Measurements from ENCODE around the gene C8A. TPM values are rescaled to one million over a fixed set of nuclear protein-coding genes. Genes with fewer than 3 reads are reported as not detected.

C8A gene
- total RNA-seq, 1 experiment from 2014 or later = not detected

- no peak for DNase-seq
- Histone ChIP-seq H3K36me3 (replicated peaks; ENCODE audit: control insufficient read depth, insufficient read depth, low read length) (no peaks in the 10 kb centered on the region), H3K27me3 (ENCODE audit: control insufficient read depth, insufficient read depth, low read length) (no peaks in the 10 kb centered on the region; the same call in 1 of the 2 replicates), H3K4me3 (ENCODE audit: insufficient read depth, low read depth, low read length) (no peak overlapping the region)
Measured at GRCh38 chr1:56890229-56890628, 35.6 kb downstream of the C8A start.

- H3K36me3 ChIP-seq (replicated peaks; ENCODE audit: control insufficient read depth, insufficient read depth, low read length) = no peaks in the 10 kb centered on the region
Measured at GRCh38 chr1:56894014-56894413, 39.4 kb downstream of the C8A start.

GRCh38 chr1:56897150-56898004 lies 42.8 kb downstream of the C8A start:
- Histone ChIP-seq H3K36me3 (replicated peaks; ENCODE audit: control insufficient read depth, insufficient read depth, low read length) (no peaks in the 10 kb centered on the region), H3K4me3 (ENCODE audit: insufficient read depth, low read depth, low read length) (no peak overlapping the region), H3K27me3 (ENCODE audit: control insufficient read depth, insufficient read depth, low read length) (no peaks in the 10 kb centered on the region; the same call in 1 of the 2 replicates)
- DNase-seq = no peak

More at GRCh38 chr1:56894014-56894413, 39.4 kb downstream of the C8A start:
- Histone ChIP-seq H3K27me3 (ENCODE audit: control insufficient read depth, insufficient read depth, low read length) (no peaks in the 10 kb centered on the region; the same call in 1 of the 2 replicates), H3K4me3 (ENCODE audit: insufficient read depth, low read depth, low read length) (no peak overlapping the region)
- no peak for DNase-seq

GRCh38 chr1:56898005-56898373 lies 43.4 kb downstream of the C8A start:
- no peak for DNase-seq
- no peaks in the 10 kb centered on the region; the same call in 1 of the 2 replicates for H3K27me3 ChIP-seq (ENCODE audit: control insufficient read depth, insufficient read depth, low read length)
- no peak overlapping the region for H3K4me3 ChIP-seq (ENCODE audit: insufficient read depth, low read depth, low read length)
- no peaks in the 10 kb centered on the region for H3K36me3 ChIP-seq (replicated peaks; ENCODE audit: control insufficient read depth, insufficient read depth, low read length)

DNA sequence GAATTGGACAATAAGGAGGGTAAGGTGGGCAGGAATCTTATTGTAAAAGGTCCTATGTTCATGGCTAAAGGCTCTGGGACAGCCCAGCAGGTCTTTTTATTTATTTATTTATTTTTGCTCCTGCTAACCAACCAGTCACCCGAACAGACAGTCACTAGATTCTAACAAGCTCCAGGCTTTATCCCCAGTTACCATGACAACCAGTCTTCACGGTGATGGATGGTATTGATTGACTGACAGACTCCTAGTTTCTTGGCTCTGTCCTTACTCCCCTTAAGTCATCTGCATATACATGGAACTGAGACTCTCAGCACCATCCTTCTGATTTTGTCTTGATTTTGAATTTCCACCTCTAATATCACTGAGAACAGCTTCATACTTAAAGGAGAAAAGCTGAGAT lies 44.3 kb downstream of the C8A start:
- no peak for DNase-seq
- H3K27me3 ChIP-seq (ENCODE audit: control insufficient read depth, insufficient read depth, low read length) = no peaks in the 10 kb centered on the region; the same call in 1 of the 2 replicates
- no peak overlapping the region for H3K4me3 ChIP-seq (ENCODE audit: insufficient read depth, low read depth, low read length)
- H3K36me3 ChIP-seq (replicated peaks; ENCODE audit: control insufficient read depth, insufficient read depth, low read length) = no peaks in the 10 kb centered on the region

DNA sequence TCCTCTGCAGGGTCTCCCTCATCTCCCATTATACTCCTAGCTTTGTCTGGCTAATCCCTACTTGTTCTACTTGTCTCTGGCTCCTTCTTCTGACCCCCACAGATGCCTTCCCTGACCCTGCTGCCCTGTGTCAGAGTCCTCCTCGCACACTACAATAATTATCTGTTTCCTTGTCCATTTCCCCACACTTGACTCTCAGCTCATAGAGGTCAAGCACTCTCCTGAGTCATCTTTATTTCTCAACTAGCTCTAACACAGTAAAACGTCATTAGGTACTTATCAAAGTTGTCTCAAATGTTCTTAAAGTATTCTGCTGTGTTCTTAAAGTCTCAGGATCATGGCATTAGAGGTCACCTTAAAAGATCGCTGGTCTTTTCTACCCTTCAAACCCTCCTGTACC lies 47.1 kb downstream of the C8A start:
- no peaks in the 10 kb centered on the region for H3K36me3 ChIP-seq (replicated peaks; ENCODE audit: control insufficient read depth, insufficient read depth, low read length)
- H3K4me3 ChIP-seq (ENCODE audit: insufficient read depth, low read depth, low read length) = no peak overlapping the region
- no peak for DNase-seq
- H3K27me3 ChIP-seq (ENCODE audit: control insufficient read depth, insufficient read depth, low read length) = no peaks in the 10 kb centered on the region

DNA sequence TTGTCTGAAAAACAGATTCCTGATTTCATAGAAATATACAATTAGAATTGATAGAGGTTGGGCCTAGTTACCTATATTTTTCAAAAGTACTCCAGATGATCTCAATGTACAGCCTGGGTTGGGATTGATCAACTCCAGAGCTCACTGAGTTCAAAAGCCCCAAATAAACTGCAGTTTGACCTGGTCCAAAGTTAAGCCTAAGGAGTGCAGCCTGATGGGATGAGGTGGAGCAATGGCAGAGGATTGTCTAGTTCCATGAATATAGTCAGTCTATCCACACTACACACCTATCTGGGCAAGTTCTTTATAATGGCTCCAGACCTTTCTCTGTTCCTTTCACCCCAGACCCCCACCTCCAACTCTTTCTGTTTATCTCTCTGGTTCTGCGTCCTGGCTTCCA lies 49.2 kb downstream of the C8A start:
- Histone ChIP-seq H3K4me3 (ENCODE audit: insufficient read depth, low read depth, low read length) (no peak overlapping the region), H3K27me3 (ENCODE audit: control insufficient read depth, insufficient read depth, low read length) (no peaks in the 10 kb centered on the region; the same call in 1 of the 2 replicates), H3K36me3 (replicated peaks; ENCODE audit: control insufficient read depth, insufficient read depth, low read length) (no peaks in the 10 kb centered on the region)
- DNase-seq = no peak

DNA sequence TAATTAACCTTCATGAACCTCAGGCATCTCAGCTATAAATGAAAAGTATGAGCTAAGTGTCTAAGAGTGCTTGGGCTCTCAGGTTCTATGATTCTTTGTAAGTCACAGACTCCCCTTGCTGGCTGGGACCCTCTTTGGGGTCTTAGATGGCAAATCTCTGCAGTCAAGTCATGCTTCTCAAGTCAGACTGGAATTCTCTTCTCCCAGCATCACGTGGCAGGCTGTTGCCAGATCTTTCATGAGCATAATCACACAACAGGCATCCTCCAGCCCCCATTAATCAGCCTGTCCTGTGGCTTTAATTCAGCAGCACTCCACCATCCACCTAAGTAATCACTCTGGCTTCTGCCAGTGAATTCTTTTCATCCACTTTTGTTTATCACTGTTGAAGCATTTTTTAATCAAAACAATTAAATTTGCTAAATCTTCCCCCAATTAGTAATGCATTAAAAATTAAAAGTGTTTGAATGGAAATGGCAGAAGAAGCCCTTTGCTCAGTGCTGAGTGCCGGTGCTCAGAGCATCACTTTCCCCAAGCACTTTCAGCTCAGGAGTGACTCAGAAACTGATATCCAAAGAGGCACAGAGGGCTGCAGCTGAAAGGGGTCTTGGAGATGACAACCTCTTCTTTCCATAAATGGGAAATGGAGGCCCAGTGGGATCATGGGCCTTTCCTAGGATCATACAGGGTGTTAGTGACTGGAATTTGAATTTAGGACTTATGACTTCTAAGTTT lies 50.2 kb downstream of the C8A start:
- Histone ChIP-seq H3K4me3 (ENCODE audit: insufficient read depth, low read depth, low read length) (no peak overlapping the region), H3K27me3 (ENCODE audit: control insufficient read depth, insufficient read depth, low read length) (no peaks in the 10 kb centered on the region; the same call in 1 of the 2 replicates), H3K36me3 (replicated peaks; ENCODE audit: control insufficient read depth, insufficient read depth, low read length) (no peaks in the 10 kb centered on the region)
- no peak for DNase-seq

DNA sequence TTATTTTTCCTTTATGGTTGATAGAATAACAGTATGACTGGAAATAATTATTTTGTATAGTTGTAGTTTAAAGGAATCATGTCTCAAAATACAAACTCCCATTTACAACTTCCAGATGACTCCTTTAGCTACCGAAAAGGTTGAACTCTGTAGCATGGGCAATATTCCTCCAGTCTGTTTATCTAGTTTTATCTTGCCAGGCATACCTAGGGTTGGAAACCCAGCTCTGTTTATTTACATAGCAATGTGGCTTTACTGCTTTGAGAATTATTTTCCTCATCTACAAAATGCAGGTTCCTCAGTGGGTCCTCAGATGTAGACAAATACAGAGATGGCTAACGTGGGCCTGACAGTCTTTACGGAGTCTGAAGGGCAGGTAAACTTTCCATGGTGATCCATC lies 51.1 kb downstream of the C8A start:
- H3K27me3 ChIP-seq (ENCODE audit: control insufficient read depth, insufficient read depth, low read length) = no peaks in the 10 kb centered on the region; the same call in 1 of the 2 replicates
- H3K4me3 ChIP-seq (ENCODE audit: insufficient read depth, low read depth, low read length) = no peak overlapping the region
- DNase-seq = no peak

DNA sequence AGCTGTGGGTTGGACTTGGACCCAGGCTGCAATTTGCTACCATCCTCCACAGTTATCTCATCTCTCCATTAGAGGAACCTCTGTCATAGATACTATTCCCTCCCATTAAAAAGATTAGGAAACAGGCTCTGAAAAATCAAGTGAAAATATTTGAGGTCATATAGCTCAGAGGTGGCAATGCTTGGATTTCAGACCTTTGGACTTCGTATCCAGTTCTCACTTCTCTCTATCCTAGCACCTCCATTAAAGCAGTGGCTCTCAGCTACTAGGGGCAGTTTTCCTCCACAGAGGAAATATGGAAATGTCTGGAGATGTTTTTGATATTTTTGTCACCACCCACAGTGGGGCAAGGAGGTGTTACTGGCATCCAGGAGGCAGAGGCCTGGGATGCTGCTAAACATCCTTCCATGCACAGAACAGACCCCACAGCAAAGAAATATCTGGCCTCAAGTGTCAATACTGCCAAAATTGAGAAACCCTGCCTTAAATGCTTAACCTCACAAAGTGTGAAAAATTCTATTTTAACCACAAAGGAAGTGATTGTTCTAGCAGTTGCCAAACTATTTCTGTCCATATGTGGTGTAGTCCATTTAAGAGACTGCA lies 54.1 kb downstream of the C8A start:
- DNase-seq = no peak
- Histone ChIP-seq H3K36me3 (replicated peaks; ENCODE audit: control insufficient read depth, insufficient read depth, low read length) (no peaks in the 10 kb centered on the region), H3K27me3 (ENCODE audit: control insufficient read depth, insufficient read depth, low read length) (no peaks in the 10 kb centered on the region; the same call in 1 of the 2 replicates), H3K4me3 (ENCODE audit: insufficient read depth, low read depth, low read length) (no peak overlapping the region)

More for the DNA sequence above, 51.1 kb downstream of the C8A start:
- no peaks in the 10 kb centered on the region for H3K36me3 ChIP-seq (replicated peaks; ENCODE audit: control insufficient read depth, insufficient read depth, low read length)

GRCh38 chr1:56910441-56910985 lies 55.9 kb downstream of the C8A start:
- no peak overlapping the region for H3K4me3 ChIP-seq (ENCODE audit: insufficient read depth, low read depth, low read length)
- no peaks in the 10 kb centered on the region for H3K36me3 ChIP-seq (replicated peaks; ENCODE audit: control insufficient read depth, insufficient read depth, low read length)
- H3K27me3 ChIP-seq (ENCODE audit: control insufficient read depth, insufficient read depth, low read length) = no peaks in the 10 kb centered on the region; the same call in 1 of the 2 replicates
- no peak for DNase-seq

DNA sequence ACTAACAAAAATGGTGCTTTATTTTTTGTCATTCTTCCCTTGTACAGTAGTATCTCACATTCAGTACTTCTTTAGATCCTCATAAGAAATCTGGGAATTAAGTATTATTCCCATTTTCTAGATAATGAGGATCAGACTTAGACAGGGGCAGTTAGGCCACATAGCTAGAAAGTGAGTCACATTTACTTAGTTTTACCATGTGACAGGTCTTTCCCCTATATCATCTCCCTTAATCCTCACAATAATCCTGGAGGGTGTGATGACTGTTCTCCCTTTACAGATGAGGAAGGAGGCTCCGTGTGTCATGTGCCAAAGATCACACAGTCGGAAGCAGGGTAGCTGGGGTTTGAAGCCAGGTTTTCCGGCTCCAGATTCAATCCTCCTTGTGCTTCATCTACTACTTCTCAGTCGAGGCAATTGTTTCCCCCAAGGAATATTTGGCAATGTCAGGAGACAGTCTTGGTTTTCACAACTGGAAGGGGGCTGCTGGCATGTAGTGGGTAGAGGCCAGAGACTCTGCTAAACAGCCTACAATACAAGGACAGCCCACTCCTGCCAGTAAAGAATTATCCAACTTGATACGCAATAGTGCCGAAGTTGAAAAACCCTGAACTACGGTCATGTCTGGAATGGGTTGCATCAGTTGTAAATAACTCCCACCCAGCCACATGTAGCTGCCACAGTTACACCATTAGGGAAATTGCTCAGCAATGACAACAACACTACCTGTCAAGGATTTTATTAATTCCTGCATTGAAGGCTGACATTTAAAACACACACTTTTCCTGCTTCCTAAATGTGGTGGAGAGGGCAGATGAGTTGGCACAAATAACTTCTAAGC lies 56.7 kb downstream of the C8A start:
- no peak for DNase-seq
- Histone ChIP-seq H3K4me3 (ENCODE audit: insufficient read depth, low read depth, low read length) (no peak overlapping the region), H3K36me3 (replicated peaks; ENCODE audit: control insufficient read depth, insufficient read depth, low read length) (no peaks in the 10 kb centered on the region), H3K27me3 (ENCODE audit: control insufficient read depth, insufficient read depth, low read length) (no peaks in the 10 kb centered on the region; the same call in 1 of the 2 replicates)

GRCh38 chr1:56912325-56912724 lies 57.7 kb downstream of the C8A start:
- H3K4me3 ChIP-seq (ENCODE audit: insufficient read depth, low read depth, low read length) = no peak overlapping the region
- H3K27me3 ChIP-seq (ENCODE audit: control insufficient read depth, insufficient read depth, low read length) = no peaks in the 10 kb centered on the region; the same call in 1 of the 2 replicates
- DNase-seq = no peak
- no peaks in the 10 kb centered on the region for H3K36me3 ChIP-seq (replicated peaks; ENCODE audit: control insufficient read depth, insufficient read depth, low read length)

GRCh38 chr1:56915960-56916359 lies 61.4 kb downstream of the C8A start:
- no peak overlapping the region for H3K4me3 ChIP-seq (ENCODE audit: insufficient read depth, low read depth, low read length)
- no peaks in the 10 kb centered on the region for H3K27me3 ChIP-seq (ENCODE audit: control insufficient read depth, insufficient read depth, low read length)
- no peaks in the 10 kb centered on the region for H3K36me3 ChIP-seq (replicated peaks; ENCODE audit: control insufficient read depth, insufficient read depth, low read length)
- DNase-seq = no peak
